Suprapubic skin (tissue), 4 donors: Measurements from ENCODE around the gene TBKBP1.

ENCODE experiments used
- EP300 ChIP-seq: sonication (generic); formaldehyde crosslinking; IDR thresholded peaks from one replicate; pipeline ENCODE4 v1.6.1; 2017; ENCODE audit warnings: antibody characterized with exemption
- POLR2A ChIP-seq, 2 donors: fragments of 450-650 bp; IDR thresholded peaks; one replicate each; pipeline ENCODE4 v1.6.1; 2017; ENCODE audit warnings: antibody characterized with exemption in 2 of 2, mild to moderate bottlenecking in 2 of 2, moderate library complexity in 2 of 2
- POLR2AphosphoS5 ChIP-seq, 3 donors: sonication (generic); formaldehyde crosslinking; IDR thresholded peaks; one replicate each; pipeline ENCODE4 v1.6.1; 2017; ENCODE audit warnings: antibody characterized with exemption in 3 of 3
- TF ChIP-seq, protein P1 (sequence below), 2 donors: fragments of 200-600 bp in 1 of 2; fragments of 450-650 bp in 1 of 2; sonication (generic) in 1 of 2; IDR thresholded peaks; one replicate each; pipeline ENCODE4 v1.5.1; 2016 to 2019; ENCODE audit warnings: antibody characterized with exemption in 2 of 2, mild to moderate bottlenecking in 1 of 2, moderate library complexity in 1 of 2

GRCh38 chr17:47709594-47709993 lies 15.6 kb downstream of the TBKBP1 start:
- TF ChIP-seq POLR2A (IDR thresholded peaks at IDR 0.05) (no peak), POLR2AphosphoS5 (IDR thresholded peaks at IDR 0.05) (no peak), EP300 (no peak)
- TF ChIP-seq, protein P1, sequence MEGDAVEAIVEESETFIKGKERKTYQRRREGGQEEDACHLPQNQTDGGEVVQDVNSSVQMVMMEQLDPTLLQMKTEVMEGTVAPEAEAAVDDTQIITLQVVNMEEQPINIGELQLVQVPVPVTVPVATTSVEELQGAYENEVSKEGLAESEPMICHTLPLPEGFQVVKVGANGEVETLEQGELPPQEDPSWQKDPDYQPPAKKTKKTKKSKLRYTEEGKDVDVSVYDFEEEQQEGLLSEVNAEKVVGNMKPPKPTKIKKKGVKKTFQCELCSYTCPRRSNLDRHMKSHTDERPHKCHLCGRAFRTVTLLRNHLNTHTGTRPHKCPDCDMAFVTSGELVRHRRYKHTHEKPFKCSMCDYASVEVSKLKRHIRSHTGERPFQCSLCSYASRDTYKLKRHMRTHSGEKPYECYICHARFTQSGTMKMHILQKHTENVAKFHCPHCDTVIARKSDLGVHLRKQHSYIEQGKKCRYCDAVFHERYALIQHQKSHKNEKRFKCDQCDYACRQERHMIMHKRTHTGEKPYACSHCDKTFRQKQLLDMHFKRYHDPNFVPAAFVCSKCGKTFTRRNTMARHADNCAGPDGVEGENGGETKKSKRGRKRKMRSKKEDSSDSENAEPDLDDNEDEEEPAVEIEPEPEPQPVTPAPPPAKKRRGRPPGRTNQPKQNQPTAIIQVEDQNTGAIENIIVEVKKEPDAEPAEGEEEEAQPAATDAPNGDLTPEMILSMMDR (IDR thresholded peaks at IDR 0.05): no peak
